GM18505 (cell line): ENCODE data around the gene TAPT1.

Source experiments
- ATAC-seq: cut with Tn5 transposase; IDR thresholded peaks from one replicate; pipeline ENCODE4 v1.9.1; 2021; ENCODE audit not compliant: unreplicated experiment
- POLR2A ChIP-seq: IDR thresholded peaks from 4 replicates; pipeline ENCODE4 v1.6.1; 2011; ENCODE audit warnings: borderline replicate concordance; ENCODE audit not compliant: insufficient read depth, insufficient read length; ENCODE audit errors: extremely low read depth

TAPT1 gene

DNA sequence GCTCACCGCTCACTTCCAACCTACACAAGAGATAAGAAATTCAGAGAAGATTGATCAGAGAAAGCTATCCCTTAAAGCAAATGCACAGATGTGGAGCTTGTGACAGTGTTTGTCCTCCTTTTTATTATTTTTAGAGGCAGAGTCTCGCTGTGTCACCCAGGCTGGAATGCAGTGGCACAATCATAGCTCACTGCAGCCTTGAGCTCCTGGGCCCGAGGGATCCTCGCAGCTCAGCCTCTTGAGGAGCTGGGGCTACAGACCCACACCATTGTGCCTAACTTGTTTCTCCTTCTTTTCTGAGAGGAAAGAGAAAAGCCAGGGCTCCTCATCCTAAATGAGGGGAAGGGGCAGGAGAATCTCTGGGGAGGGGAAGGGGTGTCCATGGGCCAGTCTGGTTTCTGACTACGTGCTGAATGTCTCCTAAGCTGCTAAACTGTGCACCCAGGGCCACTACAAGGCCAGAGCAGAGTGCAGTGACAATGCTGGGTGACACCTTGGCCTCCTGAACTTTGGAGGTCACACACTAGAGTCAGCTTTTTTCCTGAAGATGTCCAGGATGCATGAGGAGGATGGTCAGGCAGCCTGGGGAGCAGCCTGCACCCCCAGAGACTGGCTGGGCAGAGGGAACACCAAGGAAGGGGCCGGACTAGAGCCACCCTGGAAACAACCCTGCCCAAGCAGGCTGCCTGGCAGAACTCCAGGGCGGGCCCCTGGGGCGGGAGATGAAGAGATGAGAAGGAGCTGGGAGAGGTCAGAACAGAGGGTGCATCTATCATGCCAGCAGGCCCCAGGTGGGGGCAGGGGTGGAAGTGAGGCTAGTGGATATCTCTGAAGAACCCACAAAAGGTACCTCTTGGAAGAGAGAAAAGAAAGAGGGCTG, 87.0 kb downstream of the TAPT1 start:
- TF ChIP-seq POLR2A = no peak
- no peak for ATAC-seq

DNA sequence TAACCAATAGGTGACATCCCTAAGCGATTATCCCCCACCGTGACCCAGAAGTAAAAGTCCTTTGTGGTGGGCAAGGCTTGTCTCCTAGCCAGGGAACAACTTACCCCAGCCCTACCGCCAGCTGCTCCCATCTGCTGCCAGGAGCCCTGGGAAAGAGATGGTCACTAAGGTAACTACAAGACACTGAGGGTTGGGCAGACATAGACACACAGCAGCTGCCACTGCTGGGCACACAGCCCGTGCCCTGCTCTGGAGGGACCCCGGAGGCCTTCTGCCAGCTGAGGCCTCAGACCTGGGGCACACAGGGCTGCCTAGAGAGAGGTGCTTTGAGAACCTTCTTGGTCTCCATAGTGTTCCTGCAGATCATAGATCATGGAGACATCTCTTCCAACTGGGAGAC, 89.4 kb downstream of the TAPT1 start:
- ATAC-seq = no peak
- TF ChIP-seq POLR2A = no peak

DNA sequence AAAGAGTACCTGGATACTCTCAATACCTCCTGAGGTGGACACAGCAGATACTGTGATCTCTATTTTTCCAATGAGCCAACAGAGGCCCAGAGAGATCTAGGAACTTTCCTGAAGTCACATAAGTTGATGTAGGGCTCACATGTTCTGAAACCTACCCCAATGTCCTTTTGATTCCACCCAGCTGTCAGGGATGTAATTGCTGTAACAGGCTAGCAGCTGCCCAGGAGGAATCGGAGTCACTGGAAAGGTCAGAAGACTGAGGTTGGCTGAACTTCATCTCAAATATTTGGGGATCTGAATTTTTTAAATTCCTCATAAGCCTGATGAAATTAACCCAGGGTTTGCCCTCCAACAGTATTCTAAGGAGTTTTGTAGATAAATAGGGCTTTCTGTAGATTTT, 90.0 kb downstream of the TAPT1 start:
- no peak for TF ChIP-seq POLR2A

DNA sequence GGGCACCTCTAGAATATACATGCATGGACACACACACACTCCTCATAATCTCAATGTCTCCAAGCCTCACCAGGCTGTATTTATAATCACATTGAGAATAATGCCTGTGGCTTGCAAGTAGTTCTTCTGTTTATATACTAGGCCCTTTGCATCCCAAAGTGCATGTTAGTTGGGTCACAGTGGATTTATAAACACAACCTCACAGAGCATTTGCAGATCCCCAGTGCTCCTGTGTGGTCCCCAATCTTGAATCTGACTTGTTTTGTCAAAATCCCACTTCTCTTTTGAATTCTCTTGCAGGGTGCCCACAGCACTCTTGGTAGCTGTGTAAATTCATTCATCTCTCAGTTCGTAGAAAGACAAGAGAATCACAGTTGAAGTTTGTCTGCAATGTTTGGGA, 92.9 kb downstream of the TAPT1 start:
- TF ChIP-seq POLR2A = no peak
- no peak for ATAC-seq

More for the DNA sequence above, 90.0 kb downstream of the TAPT1 start:
- no peak for ATAC-seq

DNA sequence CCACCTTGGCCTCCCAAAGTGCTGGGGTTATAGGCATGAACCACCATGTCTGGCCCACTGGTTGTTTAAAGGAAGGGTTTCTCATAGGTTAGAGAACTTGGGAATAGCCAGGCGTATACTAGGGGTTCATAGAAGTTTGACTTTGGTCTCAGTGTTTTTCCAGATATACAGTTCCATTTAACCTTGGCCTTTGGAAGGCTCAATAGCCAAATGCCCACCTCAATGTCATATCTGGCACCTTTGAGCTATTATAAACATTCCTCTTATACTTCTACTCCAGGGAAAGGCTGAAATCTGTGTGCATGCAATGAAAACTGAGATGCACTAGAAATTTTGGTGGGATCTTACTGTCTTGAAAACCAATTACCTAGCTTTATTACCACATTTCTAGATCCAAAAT, 95.0 kb downstream of the TAPT1 start:
- no peak for TF ChIP-seq POLR2A
- ATAC-seq = no peak

DNA sequence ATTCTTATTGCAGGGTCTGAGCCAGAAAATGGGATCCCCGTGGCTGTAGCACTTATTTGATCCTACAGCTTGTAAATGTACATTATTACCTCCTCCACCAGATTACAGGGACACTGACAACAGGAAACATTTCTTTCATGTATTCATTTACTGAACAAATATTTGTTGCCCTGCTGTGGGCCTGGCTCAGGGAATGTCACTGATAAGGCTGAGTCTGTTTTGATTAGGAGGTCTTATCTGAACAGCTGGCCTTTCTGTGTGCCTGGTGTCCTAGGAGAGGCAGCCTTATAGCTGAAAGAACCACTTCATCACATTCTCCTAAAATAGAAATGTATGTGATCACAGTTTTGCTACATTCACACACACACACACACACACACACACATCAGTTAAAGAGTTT, 96.9 kb downstream of the TAPT1 start:
- no peak for TF ChIP-seq POLR2A
- ATAC-seq = no peak

DNA sequence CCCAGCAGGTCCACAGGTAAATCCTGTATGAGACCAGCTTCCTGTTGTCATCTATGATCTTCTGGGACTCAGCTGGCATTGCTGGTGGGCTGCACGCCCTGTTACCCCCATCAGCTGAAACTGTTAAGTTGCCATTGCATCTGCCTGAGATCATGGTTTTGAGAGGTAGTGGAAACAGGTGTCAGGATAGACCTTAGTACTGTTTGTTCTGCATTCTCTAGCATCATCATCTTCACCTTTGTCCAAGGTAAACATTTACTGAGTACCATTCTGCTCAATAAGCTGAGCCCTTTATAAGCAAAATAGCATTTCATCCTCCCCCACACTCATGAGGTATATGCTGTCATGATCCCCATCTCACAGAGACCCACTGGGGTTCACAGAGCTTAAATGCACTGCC, 99.6 kb downstream of the TAPT1 start:
- ATAC-seq = no peak
- TF ChIP-seq POLR2A = no peak

DNA sequence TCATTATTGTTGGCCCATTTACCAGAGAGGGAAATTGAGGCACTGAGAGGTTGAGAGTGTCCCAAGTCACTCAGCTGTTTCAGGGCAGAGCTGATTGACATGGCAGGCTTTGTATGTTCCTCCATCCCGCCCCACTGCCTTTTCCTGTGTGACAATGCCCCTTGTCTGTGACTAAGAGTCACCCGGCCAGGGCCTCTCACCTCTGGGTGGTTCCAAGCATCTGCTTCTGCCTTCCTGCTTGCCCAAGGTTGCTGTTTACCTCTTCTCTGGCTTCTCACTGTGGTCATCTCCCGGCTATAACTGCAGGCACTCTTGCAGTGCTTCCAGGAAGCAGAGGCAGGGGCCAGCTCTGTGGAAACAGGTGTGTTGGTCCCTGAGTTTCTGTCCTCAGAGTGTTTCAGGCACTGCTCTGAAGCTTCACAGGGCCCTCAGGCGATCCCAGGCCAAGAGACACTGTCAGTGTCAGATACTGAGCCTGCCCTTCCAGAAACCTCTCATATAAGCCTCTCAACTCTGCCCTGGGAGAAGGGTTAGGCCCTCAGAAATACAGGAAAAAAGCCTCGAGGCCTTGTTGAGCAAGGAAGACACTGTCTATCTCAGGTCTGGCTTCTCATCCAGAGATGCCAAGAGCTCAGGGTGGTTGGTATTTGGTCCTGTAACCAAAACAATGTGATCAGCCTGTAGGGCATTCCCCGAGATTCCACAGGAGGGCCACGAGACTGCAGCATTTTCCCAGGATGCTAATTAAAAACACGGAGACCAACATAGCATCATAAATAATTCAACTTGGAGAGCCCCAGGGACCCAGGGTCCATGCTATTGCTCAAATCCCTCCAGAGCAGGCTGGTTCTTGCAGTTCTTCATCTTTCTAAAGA, 100.5 kb downstream of the TAPT1 start:
- no peak for ATAC-seq
- no peak for TF ChIP-seq POLR2A

DNA sequence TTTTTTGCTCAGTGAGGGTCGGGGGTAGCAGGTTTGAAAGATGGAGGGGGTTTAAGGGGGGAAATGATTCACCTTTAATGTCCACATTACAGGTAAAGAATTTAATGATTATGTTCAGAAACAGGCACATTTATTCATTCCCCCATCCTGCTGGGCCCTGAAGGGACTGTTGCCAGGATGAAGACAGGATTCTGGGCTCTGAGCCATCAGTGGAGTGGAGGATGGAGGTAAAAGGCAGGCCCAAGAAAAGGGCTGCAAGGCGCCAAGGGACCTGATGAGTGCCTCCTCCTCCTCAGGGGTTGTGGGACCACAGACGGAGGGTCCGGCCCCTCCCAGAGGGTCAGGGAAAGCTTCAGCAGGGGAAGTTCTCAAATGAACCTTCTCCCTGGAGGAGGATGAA, 102.0 kb downstream of the TAPT1 start:
- no peak for TF ChIP-seq POLR2A
- no peak for ATAC-seq

DNA sequence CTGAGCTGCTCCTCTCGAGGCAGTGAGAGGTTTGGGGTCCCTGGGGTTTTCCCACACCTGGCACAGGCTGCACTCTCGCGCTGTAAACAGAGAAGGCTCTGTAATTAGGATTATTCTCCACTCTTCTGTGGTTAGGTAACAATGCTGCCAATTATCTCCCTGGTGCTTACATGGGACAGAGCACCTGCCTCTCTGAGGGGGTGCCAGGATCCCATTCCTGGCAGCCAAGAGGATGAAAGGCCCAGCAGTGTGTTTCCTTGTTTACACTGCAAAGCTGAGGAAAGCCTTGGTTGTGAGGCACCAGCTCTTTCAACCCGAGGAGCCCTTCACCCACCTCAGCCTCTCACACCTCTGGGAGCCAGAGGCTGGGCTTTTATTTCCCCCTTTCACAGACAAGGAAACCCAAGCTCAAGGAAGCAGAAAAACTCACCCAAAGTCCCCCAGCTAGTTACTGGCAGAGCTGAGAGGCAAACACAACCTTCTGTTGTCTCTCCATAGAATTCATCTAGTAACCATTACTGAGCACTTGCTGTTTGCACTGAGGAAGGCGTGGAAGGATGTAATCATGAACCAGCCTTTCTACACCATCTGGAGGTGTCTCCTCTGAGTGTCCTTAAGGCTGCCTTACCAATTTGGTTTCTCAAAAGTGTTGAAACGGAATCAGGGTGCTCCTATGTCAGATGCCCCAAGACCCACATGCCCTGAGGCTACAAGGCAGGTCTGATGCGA, 102.8 kb downstream of the TAPT1 start:
- no peak for TF ChIP-seq POLR2A
- no peak for ATAC-seq

DNA sequence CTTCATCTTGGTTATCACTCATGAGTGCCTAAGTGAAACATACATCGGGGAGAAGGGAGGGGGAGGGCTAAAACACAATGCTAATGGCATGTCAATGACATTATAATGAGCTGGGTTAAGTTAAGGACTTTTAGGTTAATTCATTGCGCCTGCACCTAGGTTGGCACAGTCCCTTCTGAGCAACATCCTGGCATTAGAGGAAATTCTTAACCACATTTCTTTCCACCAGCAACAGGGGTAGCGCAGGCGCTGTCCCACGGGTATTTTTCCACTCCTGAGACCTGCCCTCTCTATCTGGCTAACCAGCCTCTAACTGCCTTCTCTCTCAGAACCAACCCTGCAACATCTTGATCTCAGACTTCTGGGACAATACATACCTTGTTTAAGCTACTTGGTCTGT, 103.5 kb downstream of the TAPT1 start:
- no peak for ATAC-seq
- no peak for TF ChIP-seq POLR2A

DNA sequence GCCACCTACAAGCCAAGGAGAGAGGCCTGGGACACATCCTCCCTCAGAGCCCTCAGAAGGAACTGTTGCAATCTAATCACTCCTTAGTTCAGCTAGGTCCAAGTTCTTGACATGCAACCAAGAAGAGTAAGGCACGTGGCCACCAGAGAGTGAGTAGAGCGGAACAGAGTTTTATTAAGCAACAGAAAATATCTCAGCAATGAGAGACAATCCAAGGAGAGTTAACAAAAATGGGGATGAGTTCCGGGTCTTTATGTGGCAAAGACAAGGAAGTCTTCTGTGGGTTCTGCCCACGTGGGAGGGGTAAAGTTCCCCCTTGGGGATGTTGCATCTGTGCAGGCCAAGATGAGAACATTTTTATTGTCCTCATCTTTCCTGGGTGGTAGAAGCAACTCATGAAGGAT, 104.0 kb downstream of the TAPT1 start:
- ATAC-seq = no peak

DNA sequence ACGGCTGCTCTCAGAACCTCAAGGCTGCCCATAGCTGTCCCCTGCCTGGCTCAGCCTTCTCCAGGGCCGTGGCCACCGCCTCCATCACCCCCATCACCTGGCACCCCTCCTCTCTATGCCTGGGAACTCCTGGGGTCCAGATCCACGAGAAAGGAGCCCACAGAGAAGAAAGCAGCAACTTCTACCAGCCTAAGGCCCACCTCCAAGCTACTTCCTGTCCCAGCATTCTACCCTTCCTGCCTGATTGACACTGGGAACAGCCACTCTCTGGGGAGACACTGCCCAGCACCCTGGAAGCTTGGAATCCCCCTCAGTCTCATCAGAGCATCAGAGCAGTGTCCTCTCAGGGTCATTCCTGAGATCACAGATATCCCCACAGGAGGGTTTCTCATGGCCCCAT, 105.6 kb downstream of the TAPT1 start:
- TF ChIP-seq POLR2A = no peak
- ATAC-seq = no peak

More for the DNA sequence above, 104.0 kb downstream of the TAPT1 start:
- no peak for TF ChIP-seq POLR2A

DNA sequence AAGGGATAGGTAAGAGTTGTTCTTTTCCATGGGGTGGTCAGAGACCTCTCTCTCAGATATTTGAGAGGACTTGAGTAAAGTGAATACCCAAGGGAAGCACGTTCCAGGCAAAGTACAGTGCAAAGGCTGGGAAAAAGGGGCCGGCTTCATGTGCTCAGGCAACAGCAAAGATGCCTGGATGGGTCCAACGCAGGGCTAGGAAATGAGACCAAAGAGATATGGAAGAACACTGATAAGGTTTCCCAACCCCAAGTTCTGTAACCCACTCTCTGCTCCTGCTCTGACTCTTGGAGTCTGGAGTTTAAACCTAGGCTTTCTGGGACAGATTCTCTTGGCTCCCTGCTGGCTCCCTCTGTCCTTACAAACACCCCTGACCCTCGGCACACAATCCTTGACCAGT, 106.3 kb downstream of the TAPT1 start:
- no peak for TF ChIP-seq POLR2A
- ATAC-seq = no peak

DNA sequence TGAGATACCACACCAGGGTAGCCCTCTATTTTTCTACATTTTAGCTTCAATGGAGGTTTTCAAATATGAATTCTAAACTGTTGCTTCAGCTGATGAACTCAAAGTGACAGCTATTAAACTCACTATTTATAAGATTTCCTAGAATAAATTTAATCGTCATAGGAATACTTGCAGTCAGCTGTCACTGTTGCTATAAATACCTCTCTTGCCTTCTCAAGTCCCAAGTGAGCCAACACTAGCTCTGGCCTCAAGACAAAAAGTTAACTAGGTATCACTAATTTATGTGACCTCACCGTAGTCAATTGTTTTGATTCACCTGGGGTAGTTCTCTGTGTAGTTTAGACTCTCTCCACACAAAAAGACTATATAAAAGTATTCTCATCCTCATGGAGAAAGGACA, 108.2 kb downstream of the TAPT1 start:
- no peak for ATAC-seq
- TF ChIP-seq POLR2A = no peak
